HEK293 (cell line): Measurements from ENCODE around the gene GART.

Experiments used
- CTCF ChIP-seq: fragments of 450-650 bp; formaldehyde crosslinking; IDR thresholded peaks from 2 replicates; pipeline ENCODE4 v1.5.1; 2016; ENCODE audit warnings: missing biosample characterization, missing genetic modification characterization
- KLF7 ChIP-seq: fragments of 450-650 bp; formaldehyde crosslinking; IDR thresholded peaks from 2 replicates; pipeline ENCODE4 v1.5.1; 2016; ENCODE audit warnings: missing biosample characterization, missing genetic modification characterization, borderline replicate concordance
- OVOL3 ChIP-seq: fragments of 450-650 bp; formaldehyde crosslinking; IDR thresholded peaks from 2 replicates; pipeline ENCODE4 v1.5.1; 2016; ENCODE audit warnings: missing biosample characterization, missing genetic modification characterization
- SCRT1 ChIP-seq: fragments of 450-650 bp; formaldehyde crosslinking; IDR thresholded peaks from 2 replicates; pipeline ENCODE4 v1.5.1; 2016; ENCODE audit warnings: missing biosample characterization, missing genetic modification characterization, borderline replicate concordance
- TRIM28 ChIP-seq: IDR thresholded peaks from 2 replicates; pipeline ENCODE4 v1.6.1; 2011; ENCODE audit warnings: low read length, control low read depth, borderline replicate concordance
- ZBTB11 ChIP-seq: fragments of 450-650 bp; formaldehyde crosslinking; conservative IDR thresholded peaks from 2 replicates; pipeline ENCODE4 v1.5.1; 2016; ENCODE audit warnings: low read depth, missing biosample characterization, missing genetic modification characterization
- ZNF132 ChIP-seq: fragments of 450-650 bp; formaldehyde crosslinking; IDR thresholded peaks from 2 replicates; pipeline ENCODE4 v1.5.1; 2017; ENCODE audit warnings: missing biosample characterization, missing genetic modification characterization, borderline replicate concordance
- ZNF138 ChIP-seq: fragments of 450-650 bp; formaldehyde crosslinking; IDR thresholded peaks from 2 replicates; pipeline ENCODE4 v1.5.1; 2016; ENCODE audit warnings: missing biosample characterization, missing genetic modification characterization, borderline replicate concordance
- ZNF148 ChIP-seq: fragments of 450-650 bp; formaldehyde crosslinking; IDR thresholded peaks from 2 replicates; pipeline ENCODE4 v1.5.0; 2017; ENCODE audit warnings: missing biosample characterization, missing genetic modification characterization, borderline replicate concordance

- TF ChIP-seq TRIM28 (no peak), ZBTB11 (tag by site-specific recombination) (no peak), ZNF148 (tag by site-specific recombination) (no peak), CTCF (no peak), SCRT1 (tag by site-specific recombination) (no peak), ZNF132 (tag by site-specific recombination) (no peak), OVOL3 (tag by site-specific recombination) (no peak), ZNF138 (tag by site-specific recombination) (no peak), KLF7 (no peak)
Observed at GRCh38 chr21:33541105-33541711, 709 bp downstream of the GART start.
